SU-DHL-6 (cell line): ENCODE results near the gene TMEM52B.

Source experiments
- H2AFZ ChIP-seq: fragments of 200-600 bp; sonication (generic); 2 replicates; pipeline ENCODE4 v1.6.1; 2014; ENCODE audit warnings: low read depth, mild to moderate bottlenecking, moderate library complexity, mixed read lengths, antibody characterized with exemption, low read length; ENCODE audit not compliant: severe bottlenecking
- H3F3A ChIP-seq: fragments of 200-600 bp; shearing (Covaris generic); 2 replicates; pipeline ENCODE4 v1.6.0; 2016; ENCODE audit warnings: antibody characterized with exemption, mild to moderate bottlenecking; ENCODE audit not compliant: insufficient read depth
- H3K27ac ChIP-seq: fragments of 200-600 bp; sonication (generic); 2 replicates; pipeline ENCODE4 v1.5.1; 2016; ENCODE audit warnings: low read depth, mild to moderate bottlenecking, low read length, moderate library complexity, mixed read lengths
- H3K27me3 ChIP-seq: fragments of 200-600 bp; sonication (generic), shearing (Covaris generic); 2 replicates; pipeline ENCODE4 v1.6.0; 2014; ENCODE audit warnings: mild to moderate bottlenecking, low read length
- H3K36me3 ChIP-seq: fragments of 200-600 bp; sonication (generic); 2 replicates; pipeline ENCODE4 v1.6.1; 2014; ENCODE audit warnings: mild to moderate bottlenecking, low read length, mixed read lengths
- H3K4me2 ChIP-seq: fragments of 300-600, 200-600 bp; shearing (Covaris generic), sonication (generic); 2 replicates; pipeline ENCODE4 v1.6.0; 2014; ENCODE audit warnings: low read length, low read depth, mild to moderate bottlenecking; ENCODE audit not compliant: poor library complexity, severe bottlenecking
- H3K4me3 ChIP-seq: fragments of 200-600 bp; sonication (generic); 2 replicates; pipeline ENCODE4 v1.5.1; 2014; ENCODE audit warnings: antibody characterized with exemption, low read length, mild to moderate bottlenecking, mixed read lengths; ENCODE audit not compliant: insufficient read depth, poor library complexity, severe bottlenecking
- H3K79me2 ChIP-seq: fragments of 200-600 bp; sonication (generic); 2 replicates; pipeline ENCODE4 v1.6.1; 2014; ENCODE audit warnings: mild to moderate bottlenecking, low read length, moderate library complexity; ENCODE audit not compliant: insufficient read depth
- H3K9ac ChIP-seq: fragments of 200-600 bp; sonication (generic); 2 replicates; pipeline ENCODE4 v1.7.0; 2014; ENCODE audit warnings: mild to moderate bottlenecking, low read length
- H3K9me2 ChIP-seq: fragments of 200-600 bp; sonication (generic); replicated peaks from 2 replicates; pipeline ENCODE4 v1.6.1; 2014; ENCODE audit warnings: low read length; ENCODE audit not compliant: insufficient read depth
- H3K9me3 ChIP-seq: fragments of 200-600 bp; sonication (generic); 2 replicates; pipeline ENCODE4 v1.6.1; 2014; ENCODE audit warnings: low read length, mixed read lengths; ENCODE audit not compliant: insufficient read depth
- H4K20me1 ChIP-seq: fragments of 200-600 bp; sonication (generic); 2 replicates; pipeline ENCODE4 v1.6.1; 2014; ENCODE audit warnings: low read depth, mild to moderate bottlenecking, antibody characterized with exemption, low read length, moderate library complexity, mixed read lengths
- CTCF ChIP-seq: fragments of 200-600 bp; sonication (generic); IDR thresholded peaks from one replicate; pipeline ENCODE4 v1.5.1; 2017; ENCODE audit warnings: antibody characterized with exemption, mild to moderate bottlenecking, low read length, moderate library complexity; ENCODE audit not compliant: insufficient read depth, poor library complexity, severe bottlenecking
- EZH2phosphoT487 ChIP-seq: fragments of 200-600 bp; sonication (generic), shearing (Covaris generic); conservative IDR thresholded peaks from 2 replicates; pipeline ENCODE4 v1.6.1; 2018; ENCODE audit warnings: mild to moderate bottlenecking, antibody characterized with exemption, low read length, moderate library complexity, mixed read lengths

TMEM52B gene

GRCh38 chr12:10226731-10227130 is 47.9 kb downstream of the TMEM52B start:
- H3K9me2 ChIP-seq, result no peaks in the 10 kb centered on the region
- no peaks in the 10 kb centered on the region for H3K79me2 ChIP-seq
- H3F3A ChIP-seq, result no peaks in the 10 kb centered on the region
- H3K36me3 ChIP-seq, result no peaks in the 10 kb centered on the region
- no peaks in the 10 kb centered on the region for H3K27me3 ChIP-seq
- no peak overlapping the region for H3K4me3 ChIP-seq
- no peak overlapping the region for H3K9ac ChIP-seq
- no peak overlapping the region for H2AFZ ChIP-seq
- H3K4me2 ChIP-seq, result no peak overlapping the region
- TF ChIP-seq CTCF, result no peak
- no peak for TF ChIP-seq EZH2phosphoT487
- no peaks in the 10 kb centered on the region for H3K9me3 ChIP-seq
- no peaks in the 10 kb centered on the region for H4K20me1 ChIP-seq
- H3K27ac ChIP-seq, result no peak overlapping the region

- Histone ChIP-seq H3K9ac (no peak overlapping the region), H3K27me3 (no peaks in the 10 kb centered on the region), H3K79me2 (no peaks in the 10 kb centered on the region), H3K4me3 (no peak overlapping the region), H3F3A (no peaks in the 10 kb centered on the region), H3K9me3 (no peaks in the 10 kb centered on the region), H2AFZ (no peak overlapping the region), H3K4me2 (peak overlapping the region; percentile 3), H3K27ac (peak overlapping the region; percentile 36; the same call in 1 of the 2 replicates), H3K36me3 (no peaks in the 10 kb centered on the region), H4K20me1 (no peaks in the 10 kb centered on the region), H3K9me2 (no peaks in the 10 kb centered on the region)
- TF ChIP-seq EZH2phosphoT487 (no peak), CTCF (no peak)
Observed at GRCh38 chr12:10227648-10228047, 48.8 kb downstream of the TMEM52B start.

- Histone ChIP-seq H3K9me3 (no peaks in the 10 kb centered on the region), H3K9me2 (no peaks in the 10 kb centered on the region), H3K27ac (no peak overlapping the region), H3F3A (no peaks in the 10 kb centered on the region), H4K20me1 (no peaks in the 10 kb centered on the region), H3K4me2 (no peak overlapping the region), H3K79me2 (no peaks in the 10 kb centered on the region), H3K9ac (no peak overlapping the region), H3K36me3 (no peaks in the 10 kb centered on the region), H3K27me3 (no peaks in the 10 kb centered on the region), H2AFZ (no peak overlapping the region), H3K4me3 (no peak overlapping the region)
- TF ChIP-seq EZH2phosphoT487, result no peak
- no peak for TF ChIP-seq CTCF
Observed at GRCh38 chr12:10234562-10234961, 55.7 kb downstream of the TMEM52B start.
